PC-3 (cell line): ENCODE data around the gene PROP1. TPM values are rescaled to one million over a fixed set of nuclear protein-coding genes. Genes with fewer than 3 reads are reported as not detected.
"Not testable (repeated sequence)": the region's sequence is repeated elsewhere in the genome, so short reads cannot be mapped to it uniquely, and the experiment has no call there.

Source experiments
- ATAC-seq: fragments of 200-7000 bp; cut with Tn5 transposase; 2 replicates; pipeline ENCODE4 v1.9.1; 2020; ENCODE audit warnings: mild to moderate bottlenecking, moderate library complexity
- BruUV-seq: library from RNA; stranded (reverse); fragments of 400-500 nt; replicated peaks from 2 replicates; lab custom pipeline; 2021; lab: Mats Ljungman, UMichigan
- CTCF ChIA-PET: fragments of 300-600 bp; sonication (Branson Sonifier 250); formaldehyde crosslinking; loops from one replicate; lab custom pipeline; 2022; ENCODE audit warnings: antibody characterized with exemption; lab: Charles Lee
- POLR2A ChIA-PET: fragments of 300-600 bp; sonication (Branson Sonifier 250); formaldehyde crosslinking; loops from one replicate; lab custom pipeline; 2022; ENCODE audit warnings: antibody characterized with exemption; ENCODE audit not compliant: unreplicated experiment; lab: Charles Lee
- DNase-seq: peaks from one replicate; pipeline ENCODE4 v3.0.0-alpha.2; 2015
- H2AFZ ChIP-seq: fragments of 300-600 bp; sonication (generic); 2 replicates; pipeline ENCODE4 v1.6.0; 2016; ENCODE audit warnings: antibody characterized with exemption, low read length
- H3F3A ChIP-seq: fragments of 300-600 bp; sonication (generic); one replicate; pipeline ENCODE4 v1.6.0; 2017; ENCODE audit warnings: antibody characterized with exemption, low read length, control low read depth, mild to moderate bottlenecking; ENCODE audit not compliant: unreplicated experiment
- H3K27ac ChIP-seq: fragments of 300-600 bp; sonication (generic); 2 replicates; pipeline ENCODE4 v1.5.1; 2016; ENCODE audit warnings: mild to moderate bottlenecking, low read length
- H3K27me3 ChIP-seq: fragments of 300-600 bp; sonication (generic); 2 replicates; pipeline ENCODE4 v1.6.1; 2016; ENCODE audit warnings: low read length, mixed read lengths
- H3K36me3 ChIP-seq: fragments of 300-600 bp; sonication (generic); 2 replicates; pipeline ENCODE4 v1.6.1; 2016; ENCODE audit warnings: low read depth, mixed run types, low read length, mixed read lengths
- H3K4me1 ChIP-seq: fragments of 300-600 bp; sonication (generic); 2 replicates; pipeline ENCODE4 v1.5.1; 2016; ENCODE audit warnings: low read length; ENCODE audit not compliant: insufficient read depth
- H3K4me2 ChIP-seq: fragments of 300-600 bp; sonication (generic); 2 replicates; pipeline ENCODE4 v1.6.0; 2016; ENCODE audit warnings: low read length
- H3K4me3 ChIP-seq: fragments of 300-600 bp; sonication (generic); 2 replicates; pipeline ENCODE4 v1.5.1; 2016; ENCODE audit warnings: mild to moderate bottlenecking, low read length, mixed read lengths
- H3K79me2 ChIP-seq: fragments of 300-600 bp; sonication (generic); 2 replicates; pipeline ENCODE4 v1.6.1; 2017; ENCODE audit warnings: low read length, mixed read lengths
- H3K9ac ChIP-seq: fragments of 300-600 bp; sonication (generic); 2 replicates; pipeline ENCODE4 v1.6.0; 2016; ENCODE audit warnings: mild to moderate bottlenecking, low read length
- H3K9me2 ChIP-seq: fragments of 300-600 bp; sonication (generic); replicated peaks from 2 replicates; pipeline ENCODE4 v1.6.1; 2016; ENCODE audit warnings: mixed run types, low read length, mixed read lengths
- H3K9me3 ChIP-seq: fragments of 300-600 bp; sonication (generic); 2 replicates; pipeline ENCODE4 v1.6.1; 2016; ENCODE audit warnings: low read length, mixed read lengths
- H4K20me1 ChIP-seq: fragments of 300-600 bp; sonication (generic); 2 replicates; pipeline ENCODE4 v1.6.1; 2016; ENCODE audit warnings: low read length, mixed read lengths
- CTCF ChIP-seq: fragments of 300-600 bp; sonication (generic); conservative IDR thresholded peaks from 2 replicates; pipeline ENCODE4 v1.5.1; 2017; ENCODE audit warnings: antibody characterized with exemption, low read depth, mild to moderate bottlenecking, low read length
- EZH2 ChIP-seq: fragments of 300-600 bp; sonication (generic); IDR thresholded peaks from one replicate; pipeline ENCODE4 v1.6.1; 2017; ENCODE audit warnings: antibody characterized with exemption, mild to moderate bottlenecking, low read length; ENCODE audit not compliant: unreplicated experiment
- EZH2phosphoT487 ChIP-seq: fragments of 300-600 bp; sonication (generic); IDR thresholded peaks from 2 replicates; pipeline ENCODE4 v1.6.1; 2018; ENCODE audit warnings: mild to moderate bottlenecking, antibody characterized with exemption, low read length, borderline replicate concordance
- intact Hi-C: fragments of 100-400 bp; cut with micrococcal nuclease; formaldehyde crosslinking; loops from 2 replicates; pipeline ENCODE4 v1.9.0; 2023
- total RNA-seq: library from RNA; depleted of rRNA; stranded (reverse); fragments of >200 nt; gene quantifications from 2 replicates; pipeline ENCODE4 v1.2.3, GENCODE V29; 2014

Gene PROP1
- total RNA-seq, 1 experiment from 2014 or later: not detected

- intact Hi-C loops: not testable (repeated sequence)
These were observed 10.6 kb upstream of the PROP1 start for GRCh38 chr5:178006536-178007231.

GRCh38 chr5:178006181-178006535 lies 10.1 kb upstream of the PROP1 start:
- intact Hi-C loops, H3K9me3 ChIP-seq, H3K9me2 ChIP-seq, H4K20me1 ChIP-seq, H3K4me3 ChIP-seq, H3K9ac ChIP-seq, DNase-seq, H3K4me2 ChIP-seq, H3K27me3 ChIP-seq, BruUV-seq, POLR2A ChIA-PET, H3F3A ChIP-seq, H3K36me3 ChIP-seq, H3K79me2 ChIP-seq, H2AFZ ChIP-seq, H3K27ac ChIP-seq, ATAC-seq, H3K4me1 ChIP-seq: not testable (repeated sequence)
- CTCF ChIA-PET: interaction anchor here (0.6 kb wide), 1 partner anchor 937 kb away, joined by 5 read pairs; no protein-coding TSS in a partner anchor

More at GRCh38 chr5:178006536-178007231, 10.6 kb upstream of the PROP1 start:
- H3K27me3 ChIP-seq, H3K9me3 ChIP-seq, ATAC-seq, POLR2A ChIA-PET, H3K79me2 ChIP-seq, H3K4me3 ChIP-seq, H3K4me2 ChIP-seq, BruUV-seq, H3K4me1 ChIP-seq, CTCF ChIA-PET, H3F3A ChIP-seq, H3K36me3 ChIP-seq, H3K9ac ChIP-seq, H3K27ac ChIP-seq, H2AFZ ChIP-seq, DNase-seq, H3K9me2 ChIP-seq, H4K20me1 ChIP-seq: not testable (repeated sequence)

- no peaks in the 10 kb centered on the region for H3K4me1 ChIP-seq
- ChIA-PET POLR2A (no interaction called here), CTCF (interaction anchor here (0.6 kb wide), 1 partner anchor 177 kb away, joined by 5 read pairs; no protein-coding TSS in a partner anchor)
- no peak overlapping the region for H3K4me3 ChIP-seq
- BruUV-seq: no TSS peak
- DNase-seq: no peak
- peaks cover 44% of the 10 kb centered on the region for H3K27me3 ChIP-seq
- no peaks in the 10 kb centered on the region for H3K9me2 ChIP-seq
- no peaks in the 10 kb centered on the region for H3F3A ChIP-seq
- ATAC-seq: no peak
- H3K9ac ChIP-seq: no peak overlapping the region
- no peak overlapping the region for H2AFZ ChIP-seq
- H3K79me2 ChIP-seq: no peaks in the 10 kb centered on the region
- no peaks in the 10 kb centered on the region for H4K20me1 ChIP-seq
- H3K4me2 ChIP-seq: no peak overlapping the region
- intact Hi-C loops: no loop called here
- no peaks in the 10 kb centered on the region for H3K36me3 ChIP-seq
- H3K27ac ChIP-seq: no peak overlapping the region
- no peaks in the 10 kb centered on the region for H3K9me3 ChIP-seq
- TF ChIP-seq EZH2phosphoT487: no peak
- TF ChIP-seq EZH2: no peak
- no peak for TF ChIP-seq CTCF
These were observed 1.8 kb upstream of the PROP1 start for GRCh38 chr5:177997846-177998245.
